Suppressor macrophage (primary cell): ENCODE data around the gene TMEM151B.
"Not testable (repeated sequence)": the region's sequence is repeated elsewhere in the genome, so short reads cannot be mapped to it uniquely, and the experiment has no call there.

Experiments
- DNase-seq, 4 experiments: peaks; one replicate each; pipeline ENCODE4 v3.0.0-alpha.2; 2020 to 2022

TMEM151B gene

DNA sequence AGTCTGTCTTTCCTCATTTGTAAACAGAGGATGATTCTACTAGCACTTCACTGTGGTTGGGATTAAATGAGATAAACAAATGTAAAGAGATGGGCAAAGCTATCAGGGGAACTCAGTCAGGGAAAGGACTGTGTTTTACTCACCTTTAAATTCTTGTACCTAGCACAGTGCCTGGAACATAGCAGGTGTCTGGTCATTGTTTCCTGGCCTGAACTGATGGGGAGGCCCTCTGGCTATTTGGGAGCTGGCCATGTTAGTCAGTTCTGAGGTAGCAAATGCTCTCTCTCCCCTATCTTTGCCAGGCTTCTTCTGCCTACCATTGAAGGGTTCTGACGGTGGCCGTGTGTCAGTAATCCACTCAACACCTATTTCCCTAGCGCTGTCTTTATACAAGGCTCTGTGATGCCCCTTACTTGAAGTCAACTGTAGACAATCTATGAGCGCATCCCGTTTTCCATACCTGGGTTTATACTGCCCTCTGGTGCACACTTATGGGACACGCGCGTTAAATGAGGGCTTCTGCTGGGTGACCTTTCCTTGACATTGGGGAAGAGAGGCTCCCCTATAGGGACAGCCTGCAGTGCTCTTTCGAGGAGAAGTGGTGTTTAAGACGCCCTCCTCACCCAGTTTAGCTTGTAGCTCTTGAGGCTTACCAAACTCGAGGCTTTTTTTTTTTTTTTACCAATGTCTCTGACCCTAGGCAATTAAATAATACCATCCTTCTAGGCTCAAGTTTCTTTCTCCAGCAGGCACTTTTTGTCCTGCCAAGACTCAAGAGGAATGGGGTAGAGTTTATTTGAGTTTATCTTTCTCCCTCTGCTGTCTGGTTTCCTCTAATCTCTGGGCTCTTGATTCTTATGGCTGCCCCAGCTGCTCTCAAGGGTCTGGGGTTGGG is 68.2 kb downstream of the TMEM151B start:
- peak; percentile 82 to 89 (median 86) for DNase-seq

DNA sequence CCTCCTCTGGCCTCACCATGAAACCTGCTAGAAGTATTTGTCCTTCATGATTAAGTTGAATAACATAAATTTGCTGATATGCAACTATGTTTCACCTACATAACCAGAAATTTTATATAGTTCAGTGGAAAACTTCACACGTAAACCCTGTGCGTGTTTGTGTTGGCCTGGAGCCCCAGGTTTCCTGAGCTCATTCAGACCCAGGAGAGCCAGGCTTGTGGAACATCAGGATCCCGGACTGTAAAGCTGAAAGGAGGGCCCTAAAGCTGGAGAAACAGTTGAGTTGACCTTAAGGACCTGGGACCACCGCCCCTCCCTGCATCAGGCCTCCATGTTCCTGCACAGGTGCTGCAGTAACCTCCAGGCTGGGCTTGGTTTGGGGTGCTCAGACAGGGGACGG is 69.1 kb downstream of the TMEM151B start:
- no peak for DNase-seq

DNA sequence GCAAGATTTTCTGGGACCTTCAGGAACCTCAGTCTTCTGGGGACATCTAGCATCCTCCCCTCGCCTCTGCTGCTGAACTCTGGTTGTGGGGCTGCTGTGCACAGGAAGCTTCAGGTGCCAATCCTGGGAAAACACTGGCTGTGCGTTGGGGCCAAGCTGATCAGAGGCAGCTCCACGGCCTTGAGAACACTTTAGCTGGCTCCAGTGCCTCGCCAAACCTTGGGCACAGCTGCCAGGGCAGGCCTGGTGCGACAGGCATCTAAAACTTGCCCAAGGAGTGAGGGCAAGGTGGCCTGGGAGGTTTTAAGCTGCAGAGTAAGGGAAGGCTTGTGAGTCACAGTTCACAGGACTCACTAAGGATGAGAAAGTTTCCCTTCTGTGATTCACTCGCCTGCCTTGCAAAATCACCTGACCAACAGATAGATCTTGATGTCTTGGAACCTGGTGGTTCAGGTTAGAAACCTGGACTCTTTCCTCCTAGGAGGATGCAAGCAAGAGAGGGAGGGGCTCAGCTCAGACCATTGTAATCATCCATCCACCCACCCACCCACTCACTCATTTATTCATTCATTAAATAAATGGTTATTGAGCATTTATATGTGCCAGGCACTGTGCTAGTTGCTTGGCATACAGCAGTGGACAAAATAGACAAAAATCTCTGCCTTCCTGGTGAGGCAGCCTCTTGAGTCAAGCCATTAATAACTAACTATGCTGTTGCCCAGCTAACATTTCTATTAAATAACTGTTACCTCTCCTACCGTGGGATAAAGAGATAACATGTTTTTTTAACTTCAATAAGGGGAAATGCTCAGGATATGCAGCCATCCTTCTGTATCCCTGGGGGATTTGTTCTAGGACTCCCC is 69.7 kb downstream of the TMEM151B start:
- DNase-seq = peak; percentile 24 to 48 (median 37)

DNA sequence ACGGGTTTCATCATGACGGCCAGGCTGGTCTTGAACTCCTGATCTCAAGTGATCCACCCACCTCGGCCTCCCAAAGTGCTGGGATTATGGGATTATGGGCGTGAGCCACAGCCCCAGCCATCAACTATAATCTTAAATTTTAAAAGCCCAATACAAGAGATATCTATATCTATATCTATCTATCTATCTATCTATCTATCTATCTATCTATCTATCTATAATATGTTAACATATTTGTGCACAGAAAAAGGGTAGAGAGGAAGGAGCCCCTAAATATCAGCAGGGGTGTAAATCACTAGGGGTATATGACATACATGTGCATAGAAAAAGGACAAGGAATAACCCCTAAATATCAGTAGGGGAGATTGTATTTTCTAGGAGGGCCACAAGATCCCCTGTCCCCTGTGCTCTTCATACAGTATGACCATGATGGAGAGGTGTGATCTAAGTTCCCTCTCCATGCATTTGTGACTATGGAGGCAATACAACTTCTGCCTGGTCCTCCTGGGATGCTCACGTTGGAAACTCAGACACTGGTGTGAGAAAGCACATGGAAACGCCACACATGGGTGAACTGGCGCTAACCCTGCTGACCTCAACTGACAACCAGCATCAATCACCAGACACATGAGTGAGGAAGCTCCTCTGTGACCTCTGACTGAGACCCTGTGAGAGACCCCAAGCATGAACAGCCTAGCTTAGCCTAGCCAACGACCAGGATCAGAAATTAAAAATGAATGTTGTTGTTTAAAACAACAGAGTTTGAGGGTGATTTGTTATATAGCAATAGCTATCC is 71.0 kb downstream of the TMEM151B start:
- DNase-seq = no peak

DNA sequence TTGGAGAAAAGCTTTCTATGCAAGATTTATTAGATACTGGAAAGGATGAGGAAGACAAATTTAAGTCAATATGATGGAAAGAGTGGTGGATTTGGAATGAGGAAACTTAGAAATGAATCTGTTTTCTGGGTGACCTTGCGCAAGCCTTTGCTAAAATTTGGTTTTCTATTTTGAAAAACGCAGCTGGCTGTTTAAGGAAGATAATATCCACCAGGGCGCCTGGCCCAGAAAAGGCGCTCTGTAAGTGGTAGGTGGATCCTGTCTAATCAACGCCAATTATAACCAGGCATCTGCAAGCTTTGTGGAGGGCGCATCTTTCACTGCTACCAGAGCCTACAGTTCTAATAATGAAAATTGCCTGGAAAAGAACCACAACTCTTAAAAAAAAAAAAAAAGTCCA is 71.8 kb downstream of the TMEM151B start:
- peak; percentile 39 to 62 (median 50) for DNase-seq

DNA sequence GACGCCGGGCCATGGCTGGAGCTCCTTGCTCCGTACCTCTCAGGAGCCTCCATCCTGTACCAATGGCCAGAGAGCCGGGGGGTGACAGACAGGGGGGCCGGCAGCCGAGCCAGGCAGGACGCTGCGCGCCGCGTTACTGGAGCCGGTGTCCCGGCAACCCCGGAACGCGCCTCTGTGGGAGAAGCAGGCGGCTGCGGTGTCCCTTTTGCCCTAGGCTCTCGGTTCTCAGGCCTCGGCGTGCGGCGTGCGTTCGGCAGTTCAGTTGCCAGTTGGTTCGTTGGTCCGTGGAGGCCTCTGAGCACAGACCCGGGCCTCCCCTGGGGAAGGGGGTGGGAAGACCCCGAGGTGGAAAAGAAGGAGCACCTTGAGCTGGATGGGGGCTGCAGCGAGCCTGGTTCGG is 72.2 kb downstream of the TMEM151B start, which contains the start of gene SPATS1:
SPATS1 (plus strand) TSS at position 162 of the 400 bp plus-strand sequence. CDS start 446 bp downstream, outside the sequence.
- peak; percentile 15 to 59 (median 44) for DNase-seq

DNA sequence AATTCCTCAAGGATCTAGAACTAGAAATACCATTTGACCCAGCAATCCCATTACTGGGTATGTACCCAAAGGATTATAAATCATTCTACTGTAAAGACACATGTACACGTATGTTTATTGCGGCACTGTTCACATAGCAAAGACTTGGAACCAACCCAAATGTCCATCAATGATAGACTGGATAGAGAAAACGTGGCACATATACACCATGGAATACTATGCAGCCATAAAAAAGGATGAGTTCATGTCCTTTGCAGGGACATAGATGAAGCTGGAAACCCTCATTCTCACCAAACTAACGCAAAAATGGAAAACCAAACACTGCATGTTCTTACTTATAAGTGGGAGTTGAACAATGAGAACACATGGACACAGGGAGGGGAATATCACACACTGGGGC is 76.6 kb downstream of the TMEM151B start:
- not testable (repeated sequence) for DNase-seq

DNA sequence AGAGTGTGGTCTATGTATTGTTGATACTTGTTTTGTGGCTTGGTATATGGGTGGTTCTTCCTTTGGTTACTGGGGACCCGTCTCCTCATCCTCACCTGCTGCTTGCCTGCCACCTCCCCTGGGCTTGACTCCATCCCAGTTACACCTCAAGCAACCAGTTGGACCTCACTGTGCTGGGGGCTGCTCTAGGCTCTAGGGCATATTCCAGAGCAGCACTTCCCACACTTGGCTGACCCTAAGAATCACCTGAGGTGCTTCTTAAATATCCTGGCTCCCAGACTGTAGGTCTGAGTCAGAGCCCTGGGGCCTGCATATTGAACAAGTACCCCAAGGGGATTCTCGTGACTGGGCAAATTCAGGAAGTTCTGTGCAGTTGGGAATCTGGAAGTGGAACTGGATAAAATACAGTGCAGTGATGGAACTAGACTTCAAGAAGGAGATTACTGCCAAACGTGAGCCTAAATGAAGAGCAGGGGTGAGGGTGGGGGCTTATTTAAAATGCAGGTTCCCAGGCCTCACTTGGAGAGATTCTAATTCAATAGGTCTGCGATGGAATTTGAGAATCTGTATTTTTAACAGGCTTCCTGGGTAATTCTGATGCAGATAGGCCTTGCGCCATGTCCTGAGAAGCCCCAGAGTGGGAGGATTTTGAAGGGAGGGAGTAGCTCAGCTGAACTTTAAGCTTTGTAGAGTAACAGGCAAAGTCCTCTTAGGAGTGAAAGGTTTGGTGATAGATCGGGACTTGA is 79.8 kb downstream of the TMEM151B start:
- DNase-seq = peak; percentile 49 to 71 (median 69)

DNA sequence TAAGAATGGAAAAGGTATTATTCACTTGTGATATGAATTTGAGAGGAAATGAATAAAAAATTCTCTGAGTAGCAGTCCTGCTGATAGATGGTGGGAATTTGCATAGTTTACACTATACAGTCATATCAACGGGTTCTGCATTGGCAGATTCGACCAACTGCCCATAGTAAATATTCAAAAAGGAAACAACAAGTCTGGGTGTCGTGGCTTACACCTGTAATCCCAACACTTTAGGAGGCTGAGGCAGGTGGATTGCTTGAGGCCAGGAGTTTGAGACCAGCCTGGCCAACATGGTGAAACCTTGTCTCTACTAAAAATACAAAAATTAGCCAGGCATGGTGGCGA is 80.4 kb downstream of the TMEM151B start:
- DNase-seq = not testable (repeated sequence)

DNA sequence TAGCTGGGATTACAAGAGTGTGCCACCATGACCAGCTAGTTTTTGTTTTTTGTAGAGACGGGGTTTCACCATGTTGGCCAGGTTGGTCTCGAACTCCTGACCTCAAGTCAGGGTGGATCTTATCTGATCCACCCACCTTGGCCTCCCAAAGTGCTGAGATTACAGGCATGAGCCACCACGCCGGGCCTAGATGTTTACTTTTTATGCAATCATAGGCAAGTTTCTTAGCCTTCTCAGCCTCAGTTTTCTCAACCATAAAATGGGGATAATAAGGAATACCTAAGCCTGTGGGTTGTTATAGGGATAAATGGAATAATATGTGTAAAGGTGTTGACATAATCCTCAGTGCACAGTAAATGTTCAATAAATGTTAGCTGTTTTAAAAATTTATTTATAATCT is 82.0 kb downstream of the TMEM151B start:
- no peak for DNase-seq

DNA sequence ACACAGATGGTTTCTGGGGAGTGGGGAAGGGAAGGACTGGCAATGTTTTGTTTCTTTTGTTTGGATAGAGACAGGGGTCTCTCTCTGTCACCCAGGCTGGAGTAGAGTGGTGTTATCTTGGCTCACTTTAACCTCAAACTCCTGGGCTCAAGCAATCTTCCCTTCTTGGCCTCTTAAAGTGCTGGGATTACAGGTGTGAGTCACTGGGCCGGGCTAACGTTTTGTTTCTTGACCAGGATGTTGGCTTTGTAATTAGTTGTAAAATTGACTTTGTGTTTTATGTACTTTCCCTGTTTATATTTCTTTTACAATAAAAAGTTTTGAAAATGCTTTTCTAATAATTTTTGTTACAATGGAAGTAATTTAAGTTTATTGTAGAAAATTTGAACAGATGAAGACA is 83.1 kb downstream of the TMEM151B start:
- DNase-seq = no peak

DNA sequence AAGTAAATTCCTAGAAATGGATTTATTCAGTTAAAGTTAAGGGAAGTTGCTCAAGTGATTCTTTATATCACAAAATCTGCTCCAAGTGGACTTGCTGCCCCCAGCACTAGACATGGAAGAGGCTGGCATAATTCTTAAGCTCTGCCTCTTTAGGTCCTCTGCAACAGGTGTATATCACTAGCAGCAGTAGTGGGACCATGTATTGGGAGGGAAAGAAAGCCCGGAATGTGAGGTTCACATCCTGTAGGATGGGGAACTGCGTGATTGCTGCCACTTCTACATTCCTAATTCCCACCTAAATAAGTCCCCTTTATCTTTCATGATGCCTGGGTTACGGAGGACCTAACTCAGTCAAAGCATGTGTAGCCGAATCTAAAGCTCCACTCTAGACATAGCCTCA is 85.4 kb downstream of the TMEM151B start:
- no peak for DNase-seq

DNA sequence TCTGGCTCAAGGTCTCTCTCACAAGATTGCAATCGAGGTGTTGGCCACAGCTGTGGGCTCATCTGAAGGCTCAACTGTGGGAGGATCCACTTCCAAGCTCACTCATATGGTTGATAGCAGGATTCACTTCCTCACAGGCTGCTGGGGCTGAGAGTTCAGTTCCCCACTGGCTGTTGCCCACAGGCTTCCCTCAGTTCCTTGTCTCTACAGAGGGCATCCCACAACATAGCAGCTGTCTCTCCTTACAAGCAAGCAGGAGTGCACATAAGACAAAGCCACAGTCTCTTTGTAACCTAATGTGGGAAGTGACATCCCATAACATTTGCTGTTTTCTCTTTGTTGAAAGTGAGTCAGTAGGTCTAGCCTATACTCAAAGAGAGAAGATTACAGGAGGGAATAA is 86.2 kb downstream of the TMEM151B start:
- DNase-seq = peak; percentile 56 to 77 (median 77)
